Measurements from ENCODE around the gene PLCXD3.

The PLCXD3 gene

GRCh38 chr5:41537581-41537980 is 27.2 kb upstream of the PLCXD3 start:
- Histone ChIP-seq H3K27me3 (no peaks in the 10 kb centered on the region), H3K9me3 (no peaks in the 10 kb centered on the region), H3K4me3 (ENCODE audit: low read depth, low read length) (no peak overlapping the region), H3K4me1 (no peaks in the 10 kb centered on the region), H3K36me3 (no peaks in the 10 kb centered on the region)
- TF ChIP-seq CTCF (IDR thresholded peaks at IDR 0.05; ENCODE audit: low read depth, low read length): no peak
- no peak for DNase-seq

- no peak for DNase-seq
- Histone ChIP-seq H3K27me3 (no peaks in the 10 kb centered on the region), H3K4me1 (no peaks in the 10 kb centered on the region), H3K9me3 (no peaks in the 10 kb centered on the region), H3K4me3 (ENCODE audit: low read depth, low read length) (no peak overlapping the region), H3K36me3 (no peaks in the 10 kb centered on the region)
- no peak for TF ChIP-seq CTCF (IDR thresholded peaks at IDR 0.05; ENCODE audit: low read depth, low read length)
Observed at GRCh38 chr5:41532485-41532884, 22.1 kb upstream of the PLCXD3 start.

- H3K36me3 ChIP-seq: no peaks in the 10 kb centered on the region
- H3K4me3 ChIP-seq (ENCODE audit: low read depth, low read length): no peak overlapping the region
- H3K9me3 ChIP-seq: no peaks in the 10 kb centered on the region; the same call in 1 of the 2 replicates
- TF ChIP-seq CTCF (IDR thresholded peaks at IDR 0.05; ENCODE audit: low read depth, low read length): no peak
- H3K27me3 ChIP-seq: no peaks in the 10 kb centered on the region
- H3K4me1 ChIP-seq: peaks cover 4% of the 10 kb centered on the region
- DNase-seq: peak; percentile 19
Observed at GRCh38 chr5:41527201-41527779, 16.9 kb upstream of the PLCXD3 start.

- no peak for TF ChIP-seq CTCF (IDR thresholded peaks at IDR 0.05; ENCODE audit: low read depth, low read length)
- Histone ChIP-seq H3K9me3 (no peaks in the 10 kb centered on the region; the same call in 1 of the 2 replicates), H3K27me3 (no peaks in the 10 kb centered on the region), H3K36me3 (no peaks in the 10 kb centered on the region), H3K4me3 (ENCODE audit: low read depth, low read length) (no peak overlapping the region), H3K4me1 (peaks cover 7% of the 10 kb centered on the region)
- no peak for DNase-seq
Observed at GRCh38 chr5:41526699-41527098, 16.3 kb upstream of the PLCXD3 start.

GRCh38 chr5:41524174-41524573 is 13.8 kb upstream of the PLCXD3 start:
- peak; percentile 78 for TF ChIP-seq CTCF (IDR thresholded peaks at IDR 0.05; ENCODE audit: low read depth, low read length)
- Histone ChIP-seq H3K27me3 (no peaks in the 10 kb centered on the region), H3K4me3 (ENCODE audit: low read depth, low read length) (no peak overlapping the region), H3K4me1 (peaks cover 7% of the 10 kb centered on the region), H3K36me3 (no peaks in the 10 kb centered on the region), H3K9me3 (no peaks in the 10 kb centered on the region; the same call in 1 of the 2 replicates)
- peak; percentile 44 for DNase-seq

DNA sequence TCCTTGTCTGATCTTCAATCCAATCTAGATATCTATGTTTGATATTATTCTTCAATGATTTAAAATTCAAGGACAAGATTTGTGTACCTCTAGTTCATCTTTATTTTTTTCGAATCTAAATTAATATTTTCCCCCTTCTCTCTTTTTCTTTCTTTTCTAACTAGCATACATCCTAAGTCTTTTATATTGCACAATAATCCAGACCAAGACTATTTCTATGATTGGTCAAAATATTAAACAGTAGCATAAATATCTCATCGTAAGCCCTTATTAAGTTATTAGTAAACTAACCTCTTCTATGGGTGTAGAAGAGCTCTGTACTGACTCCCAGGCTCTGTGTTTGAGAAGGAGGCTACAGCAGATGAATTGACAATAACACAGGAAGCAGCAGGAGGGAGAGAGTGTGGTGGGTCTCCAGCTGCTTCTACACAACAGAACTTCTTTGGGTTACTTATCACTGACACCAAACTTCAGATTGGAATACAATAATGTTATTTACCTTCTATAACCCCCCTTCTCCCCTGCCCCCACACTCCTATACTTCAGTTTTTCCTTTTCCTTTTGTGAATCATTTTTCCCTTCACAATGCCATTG is 11.9 kb upstream of the PLCXD3 start:
- DNase-seq: no peak
- Histone ChIP-seq H3K36me3 (no peaks in the 10 kb centered on the region), H3K4me3 (ENCODE audit: low read depth, low read length) (no peak overlapping the region), H3K4me1 (peaks cover 7% of the 10 kb centered on the region), H3K27me3 (no peaks in the 10 kb centered on the region), H3K9me3 (no peaks in the 10 kb centered on the region; the same call in 1 of the 2 replicates)
- TF ChIP-seq CTCF (IDR thresholded peaks at IDR 0.05; ENCODE audit: low read depth, low read length): no peak
